HL-60/S4 treated with retinoic acid at 250 ng/mL for 4 days and 3 days (cell line): ENCODE results near the gene PRSS50.

Experiments used
- in situ Hi-C: fragments of 300-500 bp; cut with MboI; formaldehyde crosslinking; loops from 2 replicates; pipeline ENCODE4 v1.7.0; 2022; ENCODE audit warnings: low sequenced_read_pairs

PRSS50 gene

DNA sequence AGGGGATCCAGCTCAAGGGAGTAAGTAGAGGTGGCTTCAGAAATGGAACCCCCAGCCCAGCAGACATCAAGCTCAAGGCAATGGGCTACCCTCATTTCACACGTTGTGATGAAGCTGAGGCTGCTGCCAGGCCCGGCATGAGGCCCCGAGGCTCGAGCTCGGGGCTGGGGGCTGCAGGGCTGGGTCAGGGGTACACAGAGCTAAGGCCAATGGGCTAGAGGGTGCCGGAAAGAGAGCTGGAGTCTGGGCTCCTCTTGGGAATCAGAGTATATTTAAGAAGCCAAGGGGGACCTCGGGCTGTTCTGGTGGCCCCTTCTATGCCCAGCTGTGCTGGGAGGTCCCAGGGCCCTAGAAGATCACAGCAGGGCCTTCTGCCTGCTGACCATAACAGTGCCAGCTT, 7.4 kb downstream of the PRSS50 start:
- in situ Hi-C loops: loop anchor here (25.0 kb wide), 1 partner anchor 652 kb away; no protein-coding TSS in a partner anchor

DNA sequence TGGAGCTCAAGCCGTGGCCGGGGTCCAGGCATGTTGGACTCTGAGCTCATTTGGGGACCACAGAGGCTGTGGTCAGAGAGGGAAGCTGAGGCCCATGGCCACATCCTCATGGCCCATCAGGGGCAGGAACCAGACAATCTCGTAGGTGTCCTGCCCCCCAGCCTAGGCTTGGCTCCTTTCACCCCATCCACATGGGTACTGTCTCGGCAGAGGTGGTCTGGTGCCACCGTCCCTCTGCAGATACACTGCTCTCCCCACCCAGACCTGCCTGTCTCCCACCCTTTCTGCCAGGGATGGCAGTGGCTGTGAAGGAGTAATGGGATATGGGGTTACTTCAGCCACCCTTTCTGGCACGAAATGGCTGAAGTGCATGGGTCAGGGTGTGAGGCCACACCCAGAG, 7.9 kb downstream of the PRSS50 start:
- in situ Hi-C loops: loop anchor here (25.0 kb wide), 1 partner anchor 653 kb away; no protein-coding TSS in a partner anchor

DNA sequence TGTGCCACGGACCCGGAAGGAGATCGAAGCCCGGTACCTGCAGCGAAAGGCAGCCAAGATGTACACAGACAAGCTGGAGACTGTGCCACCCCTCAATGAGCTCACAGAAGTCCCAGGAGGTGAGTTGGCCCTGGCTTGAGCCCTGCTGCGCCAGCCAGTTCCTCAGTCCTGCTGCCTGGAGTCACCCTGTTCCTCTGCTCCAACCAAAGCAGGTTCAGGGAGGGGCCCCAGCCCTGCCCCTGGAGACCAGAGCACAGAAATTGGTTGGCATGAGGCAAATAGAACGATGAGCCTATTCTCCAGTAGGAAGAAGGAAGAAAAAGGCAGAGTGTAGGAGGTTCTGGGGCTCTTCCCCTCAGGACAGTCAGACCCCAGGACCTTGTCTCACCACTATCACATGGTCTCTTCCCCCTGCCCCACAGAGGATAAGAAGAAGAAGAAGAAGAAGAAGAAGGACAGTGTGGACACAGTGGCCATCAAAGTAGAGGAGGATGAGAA, 8.5 kb downstream of the PRSS50 start:
- in situ Hi-C loops: loop anchor here (25.0 kb wide), 1 partner anchor 653 kb away; no protein-coding TSS in a partner anchor

DNA sequence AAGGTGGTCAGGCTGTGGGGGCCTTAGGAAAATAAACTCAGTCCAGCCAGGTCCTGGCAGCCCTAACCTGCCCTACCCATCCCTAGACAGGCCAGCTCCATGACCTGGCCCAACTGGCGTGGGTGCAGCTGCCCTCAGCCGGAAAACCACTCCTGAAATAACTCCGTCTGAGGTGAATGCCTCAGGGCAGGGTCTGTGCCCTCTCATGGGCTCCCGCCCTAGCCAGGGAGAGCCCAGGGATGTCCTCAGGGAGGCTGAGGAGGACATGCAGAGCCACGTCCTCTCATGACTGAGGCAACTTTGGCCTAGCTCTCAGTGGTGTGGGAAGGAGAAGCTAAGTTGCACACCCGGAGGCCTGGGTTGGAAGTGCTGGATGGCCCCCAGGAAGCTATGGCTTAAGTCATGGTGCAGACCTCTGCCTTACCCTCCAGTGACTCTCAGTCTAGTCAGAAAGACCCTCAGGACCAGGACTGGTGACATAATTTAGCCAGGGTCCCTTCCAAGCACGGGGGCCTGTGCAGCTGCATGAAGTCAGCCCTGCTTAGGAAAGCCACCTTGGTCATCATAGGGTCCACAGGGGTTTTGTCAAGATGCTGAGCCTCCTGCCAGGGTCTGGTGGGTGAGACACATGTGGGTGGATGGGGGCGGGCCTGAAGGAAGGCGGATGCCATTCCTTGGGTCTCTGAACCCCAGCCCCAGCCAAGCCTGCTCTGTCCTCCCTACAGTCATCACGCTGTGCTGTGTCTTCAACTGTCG, 9.1 kb downstream of the PRSS50 start:
- in situ Hi-C loops: loop anchor here (25.0 kb wide), 1 partner anchor 654 kb away; no protein-coding TSS in a partner anchor

DNA sequence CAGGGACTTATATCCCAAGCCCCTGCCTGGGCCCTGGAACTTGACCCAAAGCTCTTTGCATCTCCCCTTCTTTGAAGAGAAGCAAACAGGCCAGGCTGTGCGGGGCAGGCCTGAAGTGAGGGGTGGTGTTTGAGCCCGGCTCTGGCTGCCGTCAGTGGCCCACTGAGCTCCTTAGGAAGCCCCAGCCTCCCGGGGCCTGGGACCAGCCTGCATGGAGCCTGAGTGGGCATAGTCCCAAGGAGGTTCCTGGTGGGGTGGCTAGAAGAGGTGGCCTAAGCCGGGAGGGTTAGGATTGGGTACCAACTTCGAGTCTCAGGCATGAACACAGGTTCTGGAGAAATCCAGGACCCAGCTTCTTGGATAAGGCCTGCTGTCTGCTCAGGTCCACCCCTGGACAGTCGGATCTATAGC, 10.1 kb downstream of the PRSS50 start:
- in situ Hi-C loops: loop anchor here (25.0 kb wide), 1 partner anchor 655 kb away; no protein-coding TSS in a partner anchor

DNA sequence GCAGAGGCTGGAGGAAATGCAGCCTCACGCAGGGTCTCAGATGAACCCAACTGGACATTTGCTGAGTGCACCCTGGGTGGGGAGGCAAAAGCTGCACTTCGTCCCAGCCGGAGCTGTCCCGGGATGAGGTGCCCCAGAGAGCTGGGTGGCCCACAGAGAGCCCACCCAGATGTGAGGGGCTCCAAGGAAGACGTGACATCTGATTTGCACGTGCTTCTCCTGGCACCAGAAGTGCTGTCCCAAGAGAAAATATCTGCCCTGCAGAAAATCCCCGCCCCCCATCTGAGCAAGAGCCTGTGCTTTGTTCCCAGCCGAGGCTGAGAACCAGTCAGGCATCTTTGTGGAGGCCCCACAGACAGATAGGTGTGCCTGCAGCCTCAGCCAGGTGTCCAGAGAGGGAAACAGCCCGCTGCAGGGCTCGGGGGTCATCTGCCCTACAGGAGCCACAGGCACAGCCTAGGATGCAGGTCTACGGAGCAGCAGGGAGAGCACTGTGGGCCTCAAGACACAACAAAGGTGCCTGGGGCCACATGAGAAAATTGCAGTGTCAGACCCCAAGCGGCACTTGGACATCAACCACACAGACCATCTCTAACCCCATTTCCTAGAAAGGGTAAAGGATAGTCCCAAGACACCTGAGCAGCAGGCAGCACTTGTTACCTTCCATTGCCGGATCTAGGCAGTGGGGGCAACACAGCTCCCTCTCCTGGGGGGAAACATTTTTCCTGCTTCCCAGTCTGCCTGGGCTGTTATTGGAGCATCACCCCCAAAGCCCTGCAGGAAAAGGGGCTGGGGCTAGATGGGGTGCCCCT, 10.7 kb downstream of the PRSS50 start:
- in situ Hi-C loops: loop anchor here (25.0 kb wide), 1 partner anchor 655 kb away; no protein-coding TSS in a partner anchor

DNA sequence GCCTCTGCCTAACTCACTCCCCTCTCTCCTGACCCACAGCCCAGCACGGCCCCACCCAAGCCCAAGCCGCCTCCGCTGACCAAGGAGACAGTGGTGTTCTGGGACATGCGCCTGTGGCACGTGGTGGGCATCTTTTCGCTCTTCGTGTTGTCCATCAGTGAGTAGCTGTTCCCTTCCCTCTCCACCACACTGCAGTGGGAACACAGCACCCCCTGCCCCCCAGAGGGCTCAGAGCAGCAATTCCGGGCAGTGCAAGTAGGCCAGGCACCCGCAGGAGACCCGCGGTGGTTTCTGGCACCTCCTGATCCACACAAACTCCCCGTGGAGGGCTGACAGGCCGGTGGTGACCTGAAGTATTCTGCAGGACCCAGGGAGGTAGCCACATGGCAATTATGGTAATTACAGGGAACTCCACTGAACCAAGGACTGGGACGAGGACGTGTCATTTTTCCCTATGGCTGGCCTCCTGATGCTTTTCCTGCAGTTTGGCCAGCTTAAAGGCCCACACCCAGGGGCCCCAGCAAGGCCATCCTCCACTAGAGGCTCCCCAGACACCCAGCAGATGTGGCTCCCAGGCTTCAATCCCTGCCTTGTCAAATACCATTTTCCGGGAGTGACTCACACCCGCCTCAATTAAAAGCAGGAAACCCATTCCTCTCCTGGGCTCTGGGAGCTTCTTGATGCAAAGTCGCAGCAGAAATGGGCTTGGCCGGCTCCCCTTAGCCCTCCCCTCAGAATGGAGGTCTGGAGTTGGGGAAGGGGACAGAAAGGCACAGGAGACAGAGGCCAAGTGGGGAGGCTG, 11.7 kb downstream of the PRSS50 start:
- in situ Hi-C loops: loop anchor here (25.0 kb wide), 1 partner anchor 656 kb away; no protein-coding TSS in a partner anchor

DNA sequence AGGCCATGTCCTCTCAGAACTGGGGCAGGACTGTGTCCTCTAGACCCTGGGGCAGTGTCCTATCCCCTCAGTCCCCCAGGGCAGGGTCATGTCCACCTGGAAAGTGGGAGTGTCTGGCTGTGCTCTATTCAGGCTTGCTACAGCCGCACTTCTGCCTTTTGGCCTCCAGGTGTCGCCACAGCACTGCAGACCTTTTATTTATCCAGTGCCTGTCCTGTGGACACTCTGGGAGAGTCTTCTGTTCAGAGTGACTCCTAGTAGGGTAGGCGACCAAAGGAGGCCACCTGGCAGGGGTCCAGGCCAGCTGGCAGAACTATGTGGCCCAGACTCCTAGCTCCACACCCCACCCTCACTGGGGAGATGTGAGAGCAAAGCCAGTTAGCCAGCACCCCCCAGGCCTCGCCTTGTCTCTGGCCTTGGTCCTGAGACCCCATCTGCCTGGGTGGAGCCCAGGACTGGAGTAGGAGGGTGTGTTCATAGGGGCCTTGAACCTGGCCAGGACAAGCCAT, 12.6 kb downstream of the PRSS50 start:
- in situ Hi-C loops: loop anchor here (25.0 kb wide), 1 partner anchor 657 kb away; no protein-coding TSS in a partner anchor

DNA sequence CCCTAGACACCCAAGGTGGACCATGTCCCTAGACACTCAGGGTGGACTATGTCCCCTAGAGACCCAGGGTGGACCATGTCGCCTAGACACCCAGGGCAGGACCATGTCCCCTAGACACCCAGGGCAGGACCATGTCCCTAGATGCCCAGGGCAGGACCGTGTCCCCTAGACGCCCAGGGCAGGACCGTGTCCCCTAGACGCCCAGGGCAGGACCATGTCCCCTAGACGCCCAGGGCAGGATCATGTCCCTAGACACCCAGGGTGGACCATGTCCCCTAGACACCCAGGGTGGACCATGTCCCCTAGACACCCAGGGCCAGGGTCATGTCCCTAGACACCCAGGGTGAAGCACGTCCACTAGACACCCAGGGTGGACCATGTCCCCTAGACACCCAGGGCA, 13.3 kb downstream of the PRSS50 start:
- in situ Hi-C loops: loop anchor here (25.0 kb wide), 1 partner anchor 658 kb away; no protein-coding TSS in a partner anchor

DNA sequence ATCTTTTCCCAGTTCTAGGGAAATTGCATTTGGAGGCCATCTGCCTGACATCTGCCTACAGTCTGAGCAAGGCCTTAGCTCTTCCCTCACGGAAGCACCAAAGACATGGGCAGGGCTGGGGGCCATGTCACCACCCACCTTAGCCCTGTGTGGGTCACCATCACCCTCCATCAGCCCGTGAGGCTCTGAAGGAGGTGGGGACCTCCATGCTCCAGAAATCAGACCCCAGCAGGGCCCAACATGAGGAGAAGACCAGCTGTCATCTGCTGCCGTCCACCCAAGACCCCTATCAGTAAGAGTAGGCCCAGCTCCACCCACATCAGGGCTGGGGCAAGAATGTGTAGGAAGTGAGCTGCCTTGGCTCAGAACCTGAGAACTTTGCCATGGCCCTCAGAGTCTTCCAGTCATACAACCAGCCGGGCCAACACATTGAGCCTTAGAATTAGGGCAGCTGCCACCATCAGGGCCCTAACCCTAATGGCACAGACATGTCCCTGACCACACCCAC, 14.6 kb downstream of the PRSS50 start:
- in situ Hi-C loops: loop anchor here (25.0 kb wide), 1 partner anchor 659 kb away; no protein-coding TSS in a partner anchor

DNA sequence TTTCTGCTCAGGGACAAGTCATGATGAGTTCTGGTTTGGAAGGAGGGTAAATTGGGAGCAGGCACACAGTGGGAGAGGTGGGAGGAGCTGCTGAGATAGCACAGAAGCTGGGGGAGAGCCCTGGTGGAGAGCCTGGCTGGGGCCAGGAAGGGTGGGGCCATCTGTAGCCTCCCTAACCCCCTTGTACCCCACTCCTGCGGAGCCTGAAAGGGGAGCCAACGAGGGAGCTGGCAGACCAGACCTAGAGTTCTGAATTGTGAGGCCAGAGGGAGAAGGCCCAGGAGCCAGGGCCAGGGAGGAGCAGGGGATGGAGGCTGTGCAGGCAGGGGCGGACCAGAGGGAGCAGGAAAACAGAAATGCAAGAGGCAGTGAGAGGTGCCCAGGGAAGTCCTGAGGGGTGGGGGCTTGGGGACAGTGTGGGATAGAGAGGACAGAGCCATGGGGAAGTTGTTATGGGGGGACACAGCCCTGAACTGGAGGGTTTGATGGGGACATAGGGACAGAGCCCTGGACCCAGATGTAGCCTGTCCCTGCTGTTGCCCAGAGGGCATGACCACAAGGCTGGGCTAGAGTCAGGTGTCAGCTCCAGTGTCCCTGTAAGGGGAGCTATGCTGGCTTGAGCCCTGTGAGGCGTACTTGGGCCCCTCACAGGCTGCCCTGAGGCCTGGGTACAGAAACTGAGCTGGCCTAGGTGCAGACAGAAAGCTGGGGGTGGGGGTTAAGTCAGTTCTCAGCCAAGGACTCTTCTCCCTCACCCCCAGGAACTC, 15.2 kb downstream of the PRSS50 start:
- in situ Hi-C loops: loop anchor here (25.0 kb wide), 1 partner anchor 660 kb away; no protein-coding TSS in a partner anchor

DNA sequence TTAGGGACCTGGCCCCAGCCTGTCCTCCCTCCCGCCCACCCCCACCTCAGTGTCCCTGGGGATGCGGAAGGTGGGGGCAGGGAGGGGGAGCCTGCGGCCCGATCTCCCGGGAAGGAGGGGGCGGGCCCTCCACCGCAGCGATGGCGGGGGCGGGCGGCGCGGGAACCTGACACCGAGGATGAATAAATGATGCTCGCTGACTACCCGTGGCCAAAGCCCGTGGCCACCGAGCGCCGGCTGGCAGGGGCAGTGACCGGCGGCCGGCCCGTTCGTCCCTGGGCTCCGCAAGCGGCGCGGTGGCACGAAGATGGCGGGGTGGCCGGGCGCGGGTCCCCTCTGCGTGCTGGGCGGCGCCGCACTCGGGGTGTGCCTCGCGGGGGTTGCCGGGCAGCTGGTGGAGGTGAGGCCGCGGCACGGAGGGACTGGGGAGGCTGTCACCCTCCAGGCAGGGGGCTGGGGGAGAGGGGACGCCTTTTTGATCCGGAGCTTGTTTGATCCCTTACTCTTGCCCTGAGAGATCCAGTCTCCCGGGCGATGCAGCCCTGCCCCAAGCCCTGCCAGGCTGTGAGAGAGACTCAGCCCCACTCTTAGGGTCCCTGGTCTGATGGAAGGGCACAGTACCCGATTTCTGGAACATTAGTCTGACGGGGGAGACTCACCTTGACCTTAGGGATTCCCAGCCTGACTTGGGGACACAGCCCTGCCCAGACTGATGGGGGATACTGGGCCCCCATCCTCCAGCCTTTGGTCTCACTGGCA, 16.3 kb downstream of the PRSS50 start, which contains the start of gene TMIE:
TSS of gene TMIE (plus strand) at position 212 of the 759 bp plus-strand sequence. CDS start at position 308, 96 bp downstream.
- in situ Hi-C loops: loop anchor here (25.0 kb wide), 1 partner anchor 661 kb away; no protein-coding TSS in a partner anchor

DNA sequence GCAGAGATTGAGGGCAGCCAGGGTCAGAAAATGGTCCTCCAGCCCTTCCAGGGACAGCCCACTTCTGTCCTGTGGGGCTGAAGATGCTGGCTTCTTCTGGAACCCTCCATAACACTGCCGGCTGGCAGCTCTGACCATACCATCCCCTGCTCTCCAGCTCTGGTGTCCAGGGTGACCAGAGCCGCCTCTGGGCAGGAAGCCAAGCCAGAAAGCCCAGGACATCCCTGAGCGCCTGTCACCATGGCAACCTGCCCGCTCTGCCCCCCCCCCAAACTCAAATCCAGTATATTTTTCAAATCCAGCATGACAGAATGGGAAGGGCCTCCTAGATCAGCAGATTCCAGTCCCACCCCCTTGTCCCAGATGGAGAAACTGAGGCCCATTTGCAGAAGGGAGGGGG, 16.9 kb downstream of the PRSS50 start:
- in situ Hi-C loops: loop anchor here (25.0 kb wide), 1 partner anchor 662 kb away; no protein-coding TSS in a partner anchor

DNA sequence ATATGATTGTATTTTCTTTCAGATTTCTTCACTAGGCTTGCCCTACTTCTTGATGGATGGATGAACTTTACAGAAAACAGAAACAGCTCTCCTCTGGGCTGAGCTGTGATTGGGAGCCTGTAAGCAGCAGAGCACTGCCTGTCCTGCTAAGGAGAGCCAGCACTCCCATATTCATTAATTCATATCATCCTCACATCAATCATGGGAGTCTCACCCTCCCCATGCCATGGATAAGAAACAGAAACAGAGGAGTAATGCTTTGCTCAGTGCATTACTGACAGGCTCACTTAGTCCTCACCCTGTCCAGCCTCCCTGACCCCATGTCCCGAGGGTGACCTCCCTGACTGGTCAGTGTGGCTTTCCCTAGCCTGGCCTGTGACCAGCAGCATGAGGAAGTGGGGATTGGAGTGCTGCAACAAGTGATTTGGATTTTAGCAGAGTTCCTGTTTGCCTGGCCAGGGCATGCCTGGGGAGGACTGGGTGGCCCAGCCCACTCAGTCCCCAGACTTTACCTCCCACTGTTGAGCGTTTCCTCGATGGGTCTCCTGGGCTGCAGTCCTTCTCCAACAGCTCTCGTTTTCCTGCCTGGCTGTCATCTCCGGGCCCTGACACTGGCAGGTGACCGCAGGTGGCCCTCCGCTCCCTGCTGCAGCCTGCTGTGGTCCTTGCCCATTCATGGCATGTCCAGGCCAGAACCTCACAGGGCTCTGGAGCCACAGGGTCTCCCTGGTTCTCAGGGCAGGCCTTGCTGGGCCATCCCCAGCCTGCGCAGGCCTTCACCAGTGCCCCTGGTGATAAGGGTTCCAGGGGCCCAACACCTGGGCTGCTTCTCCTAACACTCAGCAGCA, 17.8 kb downstream of the PRSS50 start:
- in situ Hi-C loops: loop anchor here (25.0 kb wide), 1 partner anchor 662 kb away; no protein-coding TSS in a partner anchor

DNA sequence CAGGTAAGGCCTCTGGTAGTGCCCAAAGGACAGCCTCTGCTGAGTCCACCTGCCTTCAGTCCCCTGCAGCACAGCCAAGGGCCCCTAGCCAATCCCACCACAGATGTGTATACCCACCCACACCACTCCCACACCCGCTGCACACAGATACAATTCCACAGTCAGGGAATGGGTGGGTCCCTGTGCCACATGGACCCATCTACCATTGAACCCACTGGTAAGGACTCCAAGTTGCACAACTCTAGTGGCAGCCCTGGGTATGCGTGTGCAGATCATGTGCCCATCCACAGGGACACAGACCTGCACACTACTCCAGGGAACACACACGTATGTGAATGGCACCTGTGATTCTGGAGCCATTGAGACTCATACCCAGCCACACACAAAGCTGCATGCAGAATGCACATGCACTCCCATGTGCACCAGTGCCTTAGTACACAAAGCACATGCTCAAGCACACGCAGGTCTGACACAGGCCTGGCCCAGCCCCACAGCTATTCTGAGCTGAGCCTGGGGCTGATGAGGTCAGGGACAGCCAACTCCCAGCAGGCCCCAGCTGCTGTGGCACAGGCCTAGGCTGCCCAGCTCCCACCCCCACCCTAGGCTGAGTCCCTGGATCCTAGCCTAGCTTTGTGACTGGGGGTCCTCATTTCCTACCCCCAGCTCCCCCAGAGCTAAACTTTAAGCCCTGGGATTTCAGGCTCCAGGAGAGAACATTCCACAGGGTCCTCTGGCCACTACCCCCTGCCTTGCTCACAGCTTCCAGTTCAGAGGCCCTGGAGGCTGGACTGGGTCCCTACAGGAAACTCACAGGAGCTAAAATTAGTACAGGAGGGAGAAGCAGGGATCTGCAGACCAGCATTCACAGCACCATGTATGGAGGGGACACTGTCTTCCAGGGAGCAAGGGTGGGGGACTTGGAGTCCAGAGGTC, 21.4 kb downstream of the PRSS50 start:
- in situ Hi-C loops: no loop called here
